Smooth muscle cell (in vitro differentiated cells): Measurements from ENCODE around the gene QTRT2. TPM values are rescaled to one million over a fixed set of nuclear protein-coding genes. Genes with fewer than 3 reads are reported as not detected.

ENCODE experiments used
- DNase-seq: peaks from one replicate; lab custom pipeline; 2025; ENCODE audit not compliant: unreplicated experiment; lab: John Stamatoyannopoulos, UW
- H2AFZ ChIP-seq: fragments of 200-600 bp; sonication (generic); 2 replicates; pipeline ENCODE4 v1.6.0; 2016; ENCODE audit warnings: antibody characterized with exemption, low read depth, mild to moderate bottlenecking
- H3F3A ChIP-seq: fragments of 200-600 bp; sonication (generic); 2 replicates; pipeline ENCODE4 v1.6.0; 2017; ENCODE audit warnings: antibody characterized with exemption, low read depth
- H3K27ac ChIP-seq: fragments of 200-600 bp; sonication (generic); 2 replicates; pipeline ENCODE4 v1.5.1; 2016; ENCODE audit warnings: low read depth, mild to moderate bottlenecking
- H3K27me3 ChIP-seq: fragments of 200-600 bp; sonication (generic); 2 replicates; pipeline ENCODE4 v1.6.1; 2016; ENCODE audit warnings: low read depth, mild to moderate bottlenecking
- H3K36me3 ChIP-seq: fragments of 200-600 bp; sonication (generic); 2 replicates; pipeline ENCODE4 v1.5.1; 2016; ENCODE audit warnings: low read depth
- H3K4me1 ChIP-seq: fragments of 200-600 bp; sonication (generic); 2 replicates; pipeline ENCODE4 v1.5.1; 2016; ENCODE audit warnings: low read depth
- H3K4me2 ChIP-seq: fragments of 200-600 bp; sonication (generic); 2 replicates; pipeline ENCODE4 v1.6.0; 2016; ENCODE audit warnings: mild to moderate bottlenecking
- H3K4me3 ChIP-seq: fragments of 200-600 bp; sonication (generic); 2 replicates; pipeline ENCODE4 v1.5.1; 2016; ENCODE audit warnings: mild to moderate bottlenecking
- H3K79me2 ChIP-seq: fragments of 200-600 bp; sonication (generic); 2 replicates; pipeline ENCODE4 v1.6.0; 2016; ENCODE audit warnings: low read depth, mild to moderate bottlenecking
- H3K9ac ChIP-seq: fragments of 200-600 bp; sonication (generic); 2 replicates; pipeline ENCODE4 v1.6.0; 2016; ENCODE audit warnings: low read depth
- H3K9me3 ChIP-seq: fragments of 200-600 bp; sonication (generic); replicated peaks from 2 replicates; pipeline ENCODE4 v1.5.1; 2016; ENCODE audit warnings: low read depth
- H4K20me1 ChIP-seq: fragments of 200-600 bp; sonication (generic); 2 replicates; pipeline ENCODE4 v1.6.0; 2016; ENCODE audit warnings: low read depth
- CTCF ChIP-seq: fragments of 200-600 bp; sonication (generic); IDR thresholded peaks from 2 replicates; pipeline ENCODE4 v1.5.1; 2017; ENCODE audit warnings: borderline replicate concordance, mild to moderate bottlenecking, antibody characterized with exemption; ENCODE audit not compliant: insufficient read depth, poor library complexity, severe bottlenecking
- WGBS: methylation state at CpG from one replicate; pipeline ENCODE4 v1.1.7; 2016; ENCODE audit warnings: low lambda C conversion rate; 5-methylcytosine and 5-hydroxymethylcytosine counted together
- polyA plus RNA-seq: library from polyadenylated mRNA; unstranded; fragments of >200 nt; fragmentation: Nextera tagmentation; extraction: Ambion mirVana; gene quantifications from 2 replicates; pipeline ENCODE4 v1.2.1, GENCODE V29; 2016
- total RNA-seq: library from RNA; depleted of rRNA; stranded (reverse); fragments of >200 nt; gene quantifications from 2 replicates; pipeline ENCODE4 v1.2.3, GENCODE V29; 2014

QTRT2 gene
- total and polyA plus RNA-seq, 2 experiments from 2014 or later: 7.1 to 14.9 TPM

- no peak overlapping the region for H3K9ac ChIP-seq
- H3K4me1 ChIP-seq: peaks cover 21% of the 10 kb centered on the region
- no peak overlapping the region for H3K4me2 ChIP-seq
Observed at GRCh38 chr3:114058646-114059045, 2.1 kb downstream of the QTRT2 start.

GRCh38 chr3:114060906-114061655 lies 4.5 kb downstream of the QTRT2 start:
- WGBS: 99% methylated on average over 8 of the region's 8 CpGs

More at GRCh38 chr3:114058646-114059045, 2.1 kb downstream of the QTRT2 start:
- no peak for TF ChIP-seq CTCF
- H3K9me3 ChIP-seq: no peaks in the 10 kb centered on the region
- 92% methylated on average over 8 of the region's 8 CpGs for WGBS
- no peaks in the 10 kb centered on the region for H4K20me1 ChIP-seq
- no peaks in the 10 kb centered on the region for H3F3A ChIP-seq
- no peaks in the 10 kb centered on the region for H3K36me3 ChIP-seq
- no peak overlapping the region for H3K4me3 ChIP-seq
- no peaks in the 10 kb centered on the region for H3K27me3 ChIP-seq
- DNase-seq: no peak
- H3K27ac ChIP-seq: no peak overlapping the region
- no peak overlapping the region for H2AFZ ChIP-seq
- H3K79me2 ChIP-seq: peaks cover 53% of the 10 kb centered on the region

GRCh38 chr3:114067804-114068203 lies 11.3 kb downstream of the QTRT2 start:
- no peak overlapping the region for H3K9ac ChIP-seq
- TF ChIP-seq CTCF: no peak
- no peak overlapping the region for H3K4me2 ChIP-seq
- H3F3A ChIP-seq: no peaks in the 10 kb centered on the region
- peaks cover 19% of the 10 kb centered on the region for H3K79me2 ChIP-seq
- no peaks in the 10 kb centered on the region for H3K4me1 ChIP-seq
- no peaks in the 10 kb centered on the region for H4K20me1 ChIP-seq
- no peaks in the 10 kb centered on the region for H3K9me3 ChIP-seq
- 98% methylated on average over 4 of the region's 4 CpGs for WGBS
- no peak overlapping the region for H3K4me3 ChIP-seq
- no peak for DNase-seq
- H3K27ac ChIP-seq: no peak overlapping the region
- no peak overlapping the region for H2AFZ ChIP-seq
- H3K36me3 ChIP-seq: peaks cover 2% of the 10 kb centered on the region
- no peaks in the 10 kb centered on the region for H3K27me3 ChIP-seq

More at GRCh38 chr3:114060906-114061655, 4.5 kb downstream of the QTRT2 start:
- Histone ChIP-seq H4K20me1 (no peaks in the 10 kb centered on the region), H3K27me3 (no peaks in the 10 kb centered on the region), H2AFZ (no peak overlapping the region), H3F3A (no peaks in the 10 kb centered on the region), H3K4me3 (no peak overlapping the region), H3K9me3 (no peaks in the 10 kb centered on the region), H3K27ac (no peak overlapping the region), H3K9ac (no peak overlapping the region), H3K79me2 (peaks cover 64% of the 10 kb centered on the region), H3K36me3 (no peaks in the 10 kb centered on the region), H3K4me1 (peaks cover 14% of the 10 kb centered on the region), H3K4me2 (no peak overlapping the region)
- no peak for DNase-seq
- no peak for TF ChIP-seq CTCF

GRCh38 chr3:114068336-114068735 lies 11.8 kb downstream of the QTRT2 start:
- Histone ChIP-seq H3K4me1 (no peaks in the 10 kb centered on the region), H3K4me3 (no peak overlapping the region), H3K36me3 (peaks cover 2% of the 10 kb centered on the region), H3K4me2 (no peak overlapping the region), H3K27me3 (no peaks in the 10 kb centered on the region), H3F3A (no peaks in the 10 kb centered on the region), H3K9ac (no peak overlapping the region), H2AFZ (no peak overlapping the region), H3K9me3 (no peaks in the 10 kb centered on the region), H3K27ac (no peak overlapping the region), H4K20me1 (no peaks in the 10 kb centered on the region), H3K79me2 (peaks cover 14% of the 10 kb centered on the region)
- DNase-seq: no peak
- TF ChIP-seq CTCF: no peak
- 100% methylated on average over 4 of the region's 4 CpGs for WGBS
